H1 (cell line): ENCODE measurements around the gene KRTAP5-8. TPM values are rescaled to one million over a fixed set of nuclear protein-coding genes. Genes with fewer than 3 reads are reported as not detected.

Experiments
- RNF2 ChIP-seq: fragments of 200-900, 300-1000 bp; sonication (generic); IDR thresholded peaks from 2 replicates; pipeline ENCODE4 v1.7.1; 2016; ENCODE audit warnings: borderline replicate concordance, low read depth, mild to moderate bottlenecking, antibody characterized with exemption, low read length; ENCODE audit not compliant: poor library complexity, severe bottlenecking; ENCODE audit errors: missing control alignments
- polyA plus RNA-seq, 7 experiments: library from polyadenylated mRNA; depleted of rRNA in 3 of 7; stranded (reverse) in 5 of 7; unstranded in 2 of 7; fragments of >200 nt in 5 of 7; fragments of 200-250 nt in 2 of 7; gene quantifications; 1 replicate in 5 of 7; 2 replicates in 1 of 7; 4 replicates in 1 of 7; pipeline versions ENCODE4 v1.2.1 to v1.2.3, GENCODE V29; 2011 to 2013; ENCODE audit warnings: missing spikeins in 2 of 7, mixed read lengths in 2 of 7
- total RNA-seq: library from RNA; stranded (reverse); fragmentation: NEBNext Ultra II Directional; extraction: Animal tissue kit (Norgen Biotek cat#: 25700); gene quantifications from 2 replicates; pipeline ENCODE4 v1.2.1, GENCODE V29; 2021

The KRTAP5-8 gene
- total and polyA plus RNA-seq, 2 of the 8 experiments (the other 6 are each of a cell fraction or from before 2014, with no cell fraction given) = not detected

- TF ChIP-seq RNF2 = no peak
These were observed 38.3 kb upstream of the KRTAP5-8 start (continued) for GRCh38 chr11:71499546-71499945.
